MCF 10A (cell line): Measurements from ENCODE around the gene RERE. TPM values are rescaled to one million over a fixed set of nuclear protein-coding genes. Genes with fewer than 3 reads are reported as not detected.

Source experiments
- BruUV-seq: library from RNA; stranded (reverse); fragments of 400-500 nt; replicated peaks from 2 replicates; lab custom pipeline; 2021; lab: Mats Ljungman, UMichigan
- CTCF ChIA-PET: fragments of 300-600 bp; sonication (Branson Sonifier 250); formaldehyde crosslinking; extraction: SDS; loops from one replicate; lab custom pipeline; 2021; ENCODE audit warnings: antibody characterized with exemption, inconsistent platforms; lab: Yijun Ruan, JAX
- POLR2A ChIA-PET: fragments of 300-600, 350-650 bp; sonication (Branson Sonifier 250); formaldehyde crosslinking; extraction: SDS; loops from one replicate; lab custom pipeline; 2020; ENCODE audit warnings: antibody characterized with exemption, inconsistent platforms; lab: Yijun Ruan, JAX
- DNase-seq: peaks from one replicate; pipeline ENCODE4 v3.0.0-alpha.2; 2018; ENCODE audit not compliant: unreplicated experiment
- H3K27ac Mint-ChIP-seq: one replicate; pipeline ENCODE4 v1.8.0; 2022; ENCODE audit warnings: mild to moderate bottlenecking, low read depth, mixed read lengths; ENCODE audit not compliant: unreplicated experiment
- H3K27me3 Mint-ChIP-seq: one replicate; pipeline ENCODE4 v1.8.0; 2022; ENCODE audit warnings: mixed read lengths; ENCODE audit not compliant: insufficient read depth, unreplicated experiment
- H3K36me3 Mint-ChIP-seq: one replicate; pipeline ENCODE4 v1.8.0; 2022; ENCODE audit warnings: mild to moderate bottlenecking, moderate library complexity, mixed read lengths; ENCODE audit not compliant: insufficient read depth, unreplicated experiment
- H3K4me1 Mint-ChIP-seq: one replicate; pipeline ENCODE4 v1.8.0; 2022; ENCODE audit warnings: mixed read lengths; ENCODE audit not compliant: insufficient read depth, unreplicated experiment
- H3K4me3 Mint-ChIP-seq: one replicate; pipeline ENCODE4 v1.8.0; 2022; ENCODE audit warnings: mild to moderate bottlenecking, moderate library complexity, mixed read lengths; ENCODE audit not compliant: unreplicated experiment
- H3K9me3 Mint-ChIP-seq: one replicate; pipeline ENCODE4 v1.8.0; 2022; ENCODE audit warnings: mixed read lengths; ENCODE audit not compliant: unreplicated experiment
- intact Hi-C: fragments of 100-400 bp; cut with micrococcal nuclease; formaldehyde crosslinking; loops from 2 replicates; pipeline ENCODE4 v1.14.1; 2022
- total RNA-seq: library from RNA; stranded (reverse); gene quantifications from 2 replicates; pipeline ENCODE4 v1.2.3, GENCODE V29; 2022
- TF ChIP-seq, protein P1 (sequence below): fragments of 200-600 bp; IDR thresholded peaks from one replicate; pipeline ENCODE4 v1.8.0; 2022; ENCODE audit warnings: antibody characterized with exemption, mild to moderate bottlenecking; ENCODE audit not compliant: unreplicated experiment

Gene RERE
- total RNA-seq, 1 experiment from 2014 or later: 48.4 TPM

DNA sequence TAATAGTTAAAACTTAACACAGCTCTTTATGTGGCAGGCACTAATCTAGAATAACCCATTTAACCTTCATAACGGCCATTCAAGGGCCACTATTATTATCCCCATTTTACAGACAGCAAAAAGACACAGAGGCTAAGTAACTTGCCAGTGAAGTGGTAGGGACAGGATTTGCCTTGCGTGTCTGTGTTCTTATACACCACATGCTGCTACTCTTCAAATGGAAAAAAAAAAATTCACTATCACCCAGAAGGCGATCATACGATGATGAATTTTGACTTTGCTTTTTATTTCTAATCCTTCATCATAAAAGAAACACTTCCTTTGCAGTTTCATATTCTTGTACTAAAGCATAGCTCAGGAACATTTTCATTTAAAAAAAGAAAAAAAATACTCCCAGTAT lies 65.5 kb downstream of the RERE start:
- ChIA-PET CTCF (interaction anchor here (0.7 to 1.2 kb wide), 2 partner anchors 27 to 358 kb away, joined by 5 to 6 read pairs; no protein-coding TSS in a partner anchor), POLR2A (interaction anchor here (0.6 to 1.7 kb wide), 2 partner anchors 11 to 41 kb away, joined by 3 to 5 read pairs; no protein-coding TSS in a partner anchor)
- no peaks in the 10 kb centered on the region for H3K9me3 Mint-ChIP-seq

DNA sequence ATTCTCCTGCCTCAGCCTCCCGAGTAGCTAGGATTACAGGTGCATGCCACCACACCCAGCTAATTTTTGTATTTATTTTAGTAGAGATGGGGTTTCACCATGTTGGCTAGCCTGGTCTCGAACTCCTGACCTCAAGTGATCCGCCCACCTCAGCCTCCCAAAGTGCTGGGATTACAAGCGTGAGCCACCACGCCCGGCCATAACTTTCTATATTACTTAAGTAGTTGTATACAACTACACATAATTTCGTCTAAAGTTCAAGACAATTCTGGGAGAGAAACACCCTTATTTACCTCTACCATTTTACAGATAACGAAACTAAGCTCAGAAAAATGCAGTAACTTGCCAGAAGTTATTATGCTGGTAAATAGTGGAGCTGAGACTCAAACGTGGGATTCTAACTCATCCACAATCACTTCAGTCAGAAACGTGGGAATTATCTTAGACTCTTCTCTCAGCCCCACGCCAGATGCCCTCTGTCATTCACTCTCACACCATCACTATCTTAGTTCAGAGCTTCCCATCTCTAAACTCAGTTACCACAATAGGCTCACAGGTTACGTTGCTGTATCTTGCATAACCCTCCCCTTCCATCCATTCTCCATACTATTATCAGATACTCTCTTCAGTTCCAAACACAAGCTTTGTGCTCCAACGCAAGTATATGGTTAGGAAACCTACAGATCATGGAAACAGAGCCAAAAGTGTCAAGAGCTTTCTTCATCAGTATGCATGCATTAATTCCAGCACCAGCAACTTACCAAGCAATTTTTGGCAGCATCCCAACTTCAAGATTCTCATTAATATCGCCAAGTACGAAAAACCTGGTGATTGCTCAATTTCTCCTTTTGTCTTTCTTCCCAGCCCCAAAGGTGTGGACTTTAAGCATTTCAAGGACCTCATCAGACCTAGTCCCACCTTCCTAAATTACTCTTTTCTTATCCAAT lies 69.3 kb downstream of the RERE start:
- H3K27me3 Mint-ChIP-seq: no peaks in the 10 kb centered on the region
- BruUV-seq: no TSS peak
- intact Hi-C loops: no loop called here
- H3K36me3 Mint-ChIP-seq: peaks cover 5% of the 10 kb centered on the region
- CTCF ChIA-PET: interaction anchor here (0.7 to 1.6 kb wide), 3 partner anchors 28 to 187 kb away, joined by 3 to 5 read pairs (median 3); no protein-coding TSS in a partner anchor
- peak; percentile 66 for DNase-seq
- POLR2A ChIA-PET: interaction anchor here (0.8 to 1.5 kb wide), 9 partner anchors 8 to 223 kb away, joined by 3 to 9 read pairs (median 4); partner anchors contain the start of gene ENO1
- no peaks in the 10 kb centered on the region for H3K9me3 Mint-ChIP-seq
- H3K27ac Mint-ChIP-seq: no peak overlapping the region
- TF ChIP-seq, protein P1, sequence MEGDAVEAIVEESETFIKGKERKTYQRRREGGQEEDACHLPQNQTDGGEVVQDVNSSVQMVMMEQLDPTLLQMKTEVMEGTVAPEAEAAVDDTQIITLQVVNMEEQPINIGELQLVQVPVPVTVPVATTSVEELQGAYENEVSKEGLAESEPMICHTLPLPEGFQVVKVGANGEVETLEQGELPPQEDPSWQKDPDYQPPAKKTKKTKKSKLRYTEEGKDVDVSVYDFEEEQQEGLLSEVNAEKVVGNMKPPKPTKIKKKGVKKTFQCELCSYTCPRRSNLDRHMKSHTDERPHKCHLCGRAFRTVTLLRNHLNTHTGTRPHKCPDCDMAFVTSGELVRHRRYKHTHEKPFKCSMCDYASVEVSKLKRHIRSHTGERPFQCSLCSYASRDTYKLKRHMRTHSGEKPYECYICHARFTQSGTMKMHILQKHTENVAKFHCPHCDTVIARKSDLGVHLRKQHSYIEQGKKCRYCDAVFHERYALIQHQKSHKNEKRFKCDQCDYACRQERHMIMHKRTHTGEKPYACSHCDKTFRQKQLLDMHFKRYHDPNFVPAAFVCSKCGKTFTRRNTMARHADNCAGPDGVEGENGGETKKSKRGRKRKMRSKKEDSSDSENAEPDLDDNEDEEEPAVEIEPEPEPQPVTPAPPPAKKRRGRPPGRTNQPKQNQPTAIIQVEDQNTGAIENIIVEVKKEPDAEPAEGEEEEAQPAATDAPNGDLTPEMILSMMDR: no peak
- no peak overlapping the region for H3K4me3 Mint-ChIP-seq
- H3K4me1 Mint-ChIP-seq: peaks cover 20% of the 10 kb centered on the region

More for the DNA sequence above, 65.5 kb downstream of the RERE start:
- Mint-ChIP-seq H3K4me3 (no peak overlapping the region), H3K4me1 (peaks cover 10% of the 10 kb centered on the region), H3K27ac (no peak overlapping the region), H3K27me3 (no peaks in the 10 kb centered on the region), H3K36me3 (peaks cover 5% of the 10 kb centered on the region)
- intact Hi-C loops: no loop called here
- no TSS peak for BruUV-seq
- TF ChIP-seq, protein P1: no peak
- no peak for DNase-seq

DNA sequence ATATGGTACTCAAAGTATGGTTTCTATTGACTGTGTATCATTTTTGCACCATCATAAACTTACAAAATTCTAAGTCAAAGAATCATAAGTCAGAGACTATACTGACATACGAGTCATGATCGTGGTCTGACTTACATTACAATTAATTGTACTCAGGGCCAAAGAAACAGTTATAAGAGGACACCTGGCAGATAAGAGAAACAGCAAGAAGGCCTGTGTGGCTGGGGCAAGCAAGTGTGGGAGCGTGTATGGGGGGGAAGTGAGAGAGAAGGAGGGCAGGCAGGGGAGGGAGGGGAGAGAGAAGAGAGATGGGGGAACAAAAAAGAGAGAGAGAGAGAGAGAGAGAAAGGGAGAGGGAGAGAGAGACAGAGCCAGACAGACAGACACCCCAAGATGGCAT lies 70.9 kb downstream of the RERE start:
- H3K4me3 Mint-ChIP-seq: no peak overlapping the region
- no peaks in the 10 kb centered on the region for H3K9me3 Mint-ChIP-seq
- peaks cover 20% of the 10 kb centered on the region for H3K4me1 Mint-ChIP-seq
- no TSS peak for BruUV-seq
- ChIA-PET CTCF (no interaction called here), POLR2A (no interaction called here)
- H3K27ac Mint-ChIP-seq: no peak overlapping the region
- intact Hi-C loops: no loop called here
- peak; percentile 2 for DNase-seq
- H3K36me3 Mint-ChIP-seq: peaks cover 5% of the 10 kb centered on the region
- TF ChIP-seq, protein P1: no peak
- no peaks in the 10 kb centered on the region for H3K27me3 Mint-ChIP-seq

DNA sequence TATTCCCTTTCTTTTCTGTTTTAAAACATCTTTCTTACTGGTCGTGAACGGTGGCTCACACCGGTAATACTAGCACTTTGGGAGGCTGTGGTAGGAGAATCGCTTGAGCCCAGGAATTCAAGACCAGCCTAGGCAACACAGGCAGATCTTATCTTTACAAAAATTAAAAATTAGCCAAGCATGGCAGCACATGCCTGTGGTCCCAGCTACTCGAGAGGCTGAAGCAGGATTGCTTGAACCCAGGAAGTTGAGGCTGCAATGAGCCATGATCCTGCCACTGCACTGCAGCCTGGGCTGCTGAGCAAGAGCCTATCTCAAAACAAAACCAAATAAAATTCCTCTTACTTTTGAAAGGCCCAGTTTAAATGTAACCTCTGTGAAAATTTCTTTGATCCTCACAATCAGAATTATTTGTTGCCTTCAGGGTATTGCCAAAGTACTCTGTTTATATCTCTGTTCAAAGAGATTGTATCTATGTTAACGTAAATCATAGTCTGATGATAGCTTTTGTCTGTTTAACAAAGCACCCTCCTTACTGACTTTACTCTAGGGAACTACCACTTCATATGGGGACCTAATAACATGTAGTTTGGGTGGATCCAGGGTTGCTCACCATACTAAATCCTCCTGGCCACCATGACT lies 71.6 kb downstream of the RERE start:
- H3K36me3 Mint-ChIP-seq: peaks cover 5% of the 10 kb centered on the region
- no peak for DNase-seq
- H3K4me1 Mint-ChIP-seq: peaks cover 20% of the 10 kb centered on the region
- CTCF ChIA-PET: no interaction called here
- H3K9me3 Mint-ChIP-seq: no peaks in the 10 kb centered on the region
- no TSS peak for BruUV-seq
- TF ChIP-seq, protein P1: no peak
- intact Hi-C loops: no loop called here
- POLR2A ChIA-PET: no interaction called here
- H3K27ac Mint-ChIP-seq: no peak overlapping the region
- no peak overlapping the region for H3K4me3 Mint-ChIP-seq
- no peaks in the 10 kb centered on the region for H3K27me3 Mint-ChIP-seq
